T-helper 22 cell (primary cell): ENCODE results near the gene SUSD3.

Source experiments
- DNase-seq: peaks from one replicate; pipeline ENCODE4 v3.0.0-alpha.2; 2020; ENCODE audit warnings: low read depth

Gene SUSD3

GRCh38 chr9:93030642-93031628 lies 27.6 kb upstream of the SUSD3 start:
- DNase-seq = no peak

- DNase-seq = no peak
Observed at GRCh38 chr9:93031629-93032430, 26.7 kb upstream of the SUSD3 start.

GRCh38 chr9:93032545-93032944 lies 26.0 kb upstream of the SUSD3 start:
- DNase-seq = no peak

- no peak for DNase-seq
Observed at GRCh38 chr9:93033531-93033930, 25.0 kb upstream of the SUSD3 start.

- DNase-seq = no peak
Observed at GRCh38 chr9:93035106-93035660, 23.3 kb upstream of the SUSD3 start.

- no peak for DNase-seq
Observed at GRCh38 chr9:93035821-93036351, 22.6 kb upstream of the SUSD3 start.

GRCh38 chr9:93036887-93037475 lies 21.5 kb upstream of the SUSD3 start:
- DNase-seq = no peak

- no peak for DNase-seq
Observed at GRCh38 chr9:93037476-93037971, 21.0 kb upstream of the SUSD3 start.

GRCh38 chr9:93038918-93039317 lies 19.6 kb upstream of the SUSD3 start:
- no peak for DNase-seq

- no peak for DNase-seq
Observed at GRCh38 chr9:93039456-93039855, 19.0 kb upstream of the SUSD3 start.

- DNase-seq = no peak
Observed at GRCh38 chr9:93039976-93040375, 18.5 kb upstream of the SUSD3 start.

- DNase-seq = no peak
Observed at GRCh38 chr9:93040409-93040808, 18.1 kb upstream of the SUSD3 start.

- no peak for DNase-seq
Observed at GRCh38 chr9:93041108-93041802, 17.2 kb upstream of the SUSD3 start.

- no peak for DNase-seq
Observed at GRCh38 chr9:93043122-93043521, 15.4 kb upstream of the SUSD3 start.

- no peak for DNase-seq
Observed at GRCh38 chr9:93045521-93045920, 13.0 kb upstream of the SUSD3 start.

- no peak for DNase-seq
Observed at GRCh38 chr9:93048566-93049448, 9.7 kb upstream of the SUSD3 start.

GRCh38 chr9:93049491-93049890 lies 9.0 kb upstream of the SUSD3 start:
- DNase-seq = no peak

GRCh38 chr9:93050231-93050630 lies 8.3 kb upstream of the SUSD3 start:
- DNase-seq = no peak

- no peak for DNase-seq
Observed at GRCh38 chr9:93051680-93052089, 6.8 kb upstream of the SUSD3 start.
